ENCODE data around the gene WDCP.
A peak's percentile ranks its signal among the peaks of the same experiment; 100 is the strongest.
"Not testable (repeated sequence)": the region's sequence is repeated elsewhere in the genome, so short reads cannot be mapped to it uniquely, and the experiment has no call there.

WDCP gene, protein sequence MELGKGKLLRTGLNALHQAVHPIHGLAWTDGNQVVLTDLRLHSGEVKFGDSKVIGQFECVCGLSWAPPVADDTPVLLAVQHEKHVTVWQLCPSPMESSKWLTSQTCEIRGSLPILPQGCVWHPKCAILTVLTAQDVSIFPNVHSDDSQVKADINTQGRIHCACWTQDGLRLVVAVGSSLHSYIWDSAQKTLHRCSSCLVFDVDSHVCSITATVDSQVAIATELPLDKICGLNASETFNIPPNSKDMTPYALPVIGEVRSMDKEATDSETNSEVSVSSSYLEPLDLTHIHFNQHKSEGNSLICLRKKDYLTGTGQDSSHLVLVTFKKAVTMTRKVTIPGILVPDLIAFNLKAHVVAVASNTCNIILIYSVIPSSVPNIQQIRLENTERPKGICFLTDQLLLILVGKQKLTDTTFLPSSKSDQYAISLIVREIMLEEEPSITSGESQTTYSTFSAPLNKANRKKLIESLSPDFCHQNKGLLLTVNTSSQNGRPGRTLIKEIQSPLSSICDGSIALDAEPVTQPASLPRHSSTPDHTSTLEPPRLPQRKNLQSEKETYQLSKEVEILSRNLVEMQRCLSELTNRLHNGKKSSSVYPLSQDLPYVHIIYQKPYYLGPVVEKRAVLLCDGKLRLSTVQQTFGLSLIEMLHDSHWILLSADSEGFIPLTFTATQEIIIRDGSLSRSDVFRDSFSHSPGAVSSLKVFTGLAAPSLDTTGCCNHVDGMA

DNA sequence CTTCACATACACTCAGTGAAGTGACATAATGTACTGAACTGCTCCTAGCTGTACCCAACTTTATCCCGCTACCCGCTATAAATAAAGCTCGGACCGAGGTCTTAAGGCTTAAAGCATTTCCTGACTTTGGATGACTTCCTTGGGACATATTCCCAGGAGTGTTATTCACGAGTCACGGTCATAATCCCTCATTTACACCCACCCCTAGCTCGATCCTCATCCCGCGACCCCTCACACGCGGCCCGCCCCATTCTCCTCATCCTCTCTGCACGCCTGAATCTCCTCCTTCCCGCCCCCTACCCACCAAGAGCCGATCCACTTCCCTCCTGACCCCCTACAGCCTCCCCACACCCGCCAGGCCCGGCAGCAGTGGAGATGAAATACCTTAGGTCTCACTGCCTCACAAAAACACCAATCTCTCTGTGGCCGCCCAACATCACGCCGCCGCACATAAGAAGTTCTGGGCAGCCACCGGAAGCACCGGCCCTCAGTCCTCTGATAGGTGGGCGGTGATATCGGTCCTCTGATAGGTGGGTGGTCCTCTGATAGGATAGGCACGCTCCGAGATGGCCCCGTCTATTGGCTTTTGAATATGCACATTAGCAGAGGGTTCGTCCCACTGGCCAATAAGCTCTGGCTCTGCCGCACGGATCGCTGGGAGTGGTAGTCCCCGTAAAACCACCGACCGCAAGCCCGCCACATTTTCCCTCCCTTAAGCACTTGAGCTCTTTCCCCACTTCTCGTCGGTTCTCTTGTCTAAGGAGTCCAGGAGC, at the start of gene WDCP:
WDCP (minus strand) TSS at position 462 of the 773 bp plus-strand sequence. CDS start 7,897 bp downstream, outside the sequence.
- FAIRE-seq = peak; percentile 98

DNA sequence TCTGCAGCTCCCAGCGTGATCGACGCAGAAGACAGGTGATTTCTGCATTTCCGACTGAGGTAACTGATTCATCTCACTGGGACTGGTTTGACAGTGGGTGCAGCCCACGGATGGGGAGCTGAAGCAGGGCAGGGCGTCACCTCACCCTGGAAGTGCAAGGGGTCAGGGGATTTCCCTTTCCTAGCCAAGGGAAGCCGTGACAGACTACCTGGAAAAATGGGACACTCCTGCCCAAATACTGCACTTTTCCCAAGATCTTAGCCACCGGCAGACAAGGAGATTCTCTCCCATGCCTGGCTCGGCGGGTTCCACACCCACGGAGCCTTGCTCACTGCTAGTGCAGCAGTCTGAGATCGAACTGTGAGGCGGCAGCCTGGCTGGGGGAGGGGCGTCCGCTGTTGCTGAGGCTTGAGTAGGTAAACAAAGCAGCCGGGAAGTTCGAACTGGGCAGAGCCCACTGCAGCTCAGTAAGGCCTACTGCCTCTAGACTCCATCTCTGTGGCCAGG, 48.0 kb upstream of the WDCP start:
- FAIRE-seq = not testable (repeated sequence)

DNA sequence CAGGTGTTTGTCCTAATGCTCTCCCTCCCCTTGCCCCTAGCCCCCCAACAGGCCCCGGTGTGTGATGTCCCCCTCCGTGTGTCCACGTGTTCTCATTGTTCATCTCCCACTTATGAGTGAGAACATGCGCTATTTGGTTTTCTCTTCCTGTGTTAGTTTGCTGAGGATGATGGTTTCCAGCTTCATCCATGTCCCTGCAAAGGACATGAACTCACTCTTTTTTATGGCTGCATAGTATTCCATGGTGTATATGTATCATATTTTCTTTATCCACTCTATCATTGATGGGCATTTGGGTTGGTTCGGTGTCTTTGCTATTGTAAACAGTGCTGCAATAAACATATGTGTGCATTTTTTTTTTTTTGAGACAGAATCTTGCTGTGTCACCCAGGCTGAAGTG, 46.1 kb upstream of the WDCP start:
- not testable (repeated sequence) for FAIRE-seq

DNA sequence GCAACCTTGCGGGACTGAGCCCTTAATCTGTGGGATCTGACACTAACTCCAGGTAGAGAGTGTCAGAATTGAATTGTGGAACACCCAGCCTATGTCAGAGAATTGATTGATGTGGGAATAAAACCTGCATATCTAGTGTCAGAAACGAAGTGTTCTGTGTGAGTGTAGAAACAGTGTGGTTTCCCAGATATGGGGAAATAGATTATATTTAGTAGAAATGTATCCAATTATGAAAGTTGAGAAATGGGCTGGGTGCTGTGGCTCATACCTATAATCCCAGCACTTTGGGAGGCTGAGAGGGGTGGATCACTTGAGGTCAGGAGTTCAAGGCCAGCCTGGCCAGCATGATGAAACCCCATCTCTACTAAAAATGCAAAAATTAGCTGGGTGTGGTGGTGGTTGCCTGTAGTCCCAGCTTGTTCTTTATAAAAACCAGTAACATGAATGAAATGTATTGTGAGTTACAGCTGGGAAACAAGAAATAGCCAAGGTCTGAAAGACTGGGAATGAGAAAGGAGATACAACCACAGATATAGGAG, 41.7 kb upstream of the WDCP start:
- no peak for FAIRE-seq

DNA sequence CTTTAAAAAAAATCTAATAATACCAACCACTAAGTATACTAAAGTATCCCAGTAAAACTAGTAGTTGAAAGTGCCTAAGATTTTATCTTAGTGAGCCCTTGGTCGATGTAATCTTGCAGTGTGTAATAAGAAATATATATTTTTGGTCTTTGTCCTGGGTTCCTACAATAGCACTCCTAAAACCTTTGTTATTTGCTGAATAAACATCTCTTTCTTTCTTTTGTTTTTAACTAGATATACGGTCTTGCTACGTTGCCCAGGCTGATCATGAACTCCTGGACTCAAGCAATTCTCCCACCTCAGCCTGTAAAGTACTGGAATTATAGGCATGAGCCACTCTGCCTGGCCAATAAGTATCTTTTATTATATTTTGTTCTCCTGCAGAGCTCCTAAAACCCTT, 39.8 kb upstream of the WDCP start:
- FAIRE-seq = no peak

DNA sequence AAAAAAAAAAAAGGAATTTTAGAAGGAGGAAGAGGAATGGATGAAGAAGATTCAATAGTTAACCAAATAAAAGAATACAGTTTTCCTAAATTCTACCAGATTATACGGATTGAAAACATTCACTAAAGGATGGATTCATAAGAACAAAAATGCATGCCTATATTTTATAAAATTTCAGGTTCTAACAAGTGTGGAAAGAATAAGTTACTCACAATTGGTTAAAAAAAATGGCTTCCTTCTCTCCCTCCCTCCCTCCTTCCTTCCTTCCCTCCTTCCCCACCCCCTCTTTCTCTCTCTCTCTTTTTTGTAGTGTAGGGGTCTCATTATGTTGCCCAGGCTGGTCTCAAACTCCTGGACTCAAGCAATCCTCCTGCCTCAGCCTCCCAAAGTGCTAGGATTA, 39.0 kb upstream of the WDCP start:
- no peak for FAIRE-seq

DNA sequence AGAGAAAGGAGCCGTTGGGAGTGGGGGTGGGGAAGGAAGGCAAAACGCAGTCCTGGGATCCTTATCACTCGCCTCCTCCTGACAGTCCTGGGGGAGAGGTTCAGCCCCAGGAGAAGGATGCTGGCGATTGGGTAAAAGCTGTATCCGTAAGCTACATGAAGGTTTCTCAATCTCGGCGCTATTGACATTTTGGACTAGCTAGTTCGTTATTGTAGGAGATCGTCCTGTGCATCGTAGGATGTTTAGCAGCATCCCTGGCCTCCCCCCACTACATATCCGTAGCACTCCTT, 38.0 kb upstream of the WDCP start:
- no peak for FAIRE-seq

DNA sequence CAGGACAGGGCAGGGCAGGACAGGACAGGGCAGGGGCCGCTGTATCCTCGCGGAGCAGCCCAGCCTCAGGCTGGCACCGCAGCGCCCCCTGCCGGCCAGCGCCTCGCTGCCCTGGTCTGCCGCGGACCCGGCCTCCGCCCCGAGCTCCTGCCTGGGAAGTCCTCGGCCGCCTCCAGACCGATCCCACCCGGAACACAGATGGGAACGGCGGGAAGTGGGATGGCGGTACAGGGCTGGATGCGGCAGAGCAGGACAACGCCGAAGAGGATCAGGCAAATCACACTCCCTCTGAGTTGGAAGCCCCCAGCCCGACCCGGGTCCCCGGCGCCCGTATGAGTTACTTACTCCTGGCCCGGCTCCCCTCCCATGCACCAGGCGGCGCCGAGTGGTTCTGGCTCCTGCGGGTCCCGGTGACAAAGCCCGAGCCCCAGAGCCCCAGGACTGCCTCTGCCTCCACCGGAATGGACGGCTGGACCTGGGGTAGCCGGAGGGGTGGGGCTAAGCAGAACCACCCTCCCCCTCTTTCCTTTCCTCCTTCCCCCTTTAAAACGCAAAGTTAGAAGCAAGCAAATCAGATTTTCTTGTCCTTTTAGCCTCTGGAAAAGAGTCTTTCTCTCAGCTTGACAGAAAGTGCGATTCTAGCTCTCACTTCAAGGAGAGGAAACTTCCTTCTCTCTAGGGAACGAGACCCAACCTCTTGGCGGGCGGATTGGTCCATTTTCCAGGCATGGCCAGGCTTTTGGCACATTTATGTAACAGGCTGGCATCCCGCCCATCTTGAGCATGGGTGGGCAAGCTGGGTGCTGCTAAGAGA, 37.4 kb upstream of the WDCP start, which contains the start of gene TP53I3:
TP53I3 (minus strand) TSS at position 449 of the 814 bp plus-strand sequence. CDS start 508 bp downstream, outside the sequence.
- peak; percentile 80 for FAIRE-seq

DNA sequence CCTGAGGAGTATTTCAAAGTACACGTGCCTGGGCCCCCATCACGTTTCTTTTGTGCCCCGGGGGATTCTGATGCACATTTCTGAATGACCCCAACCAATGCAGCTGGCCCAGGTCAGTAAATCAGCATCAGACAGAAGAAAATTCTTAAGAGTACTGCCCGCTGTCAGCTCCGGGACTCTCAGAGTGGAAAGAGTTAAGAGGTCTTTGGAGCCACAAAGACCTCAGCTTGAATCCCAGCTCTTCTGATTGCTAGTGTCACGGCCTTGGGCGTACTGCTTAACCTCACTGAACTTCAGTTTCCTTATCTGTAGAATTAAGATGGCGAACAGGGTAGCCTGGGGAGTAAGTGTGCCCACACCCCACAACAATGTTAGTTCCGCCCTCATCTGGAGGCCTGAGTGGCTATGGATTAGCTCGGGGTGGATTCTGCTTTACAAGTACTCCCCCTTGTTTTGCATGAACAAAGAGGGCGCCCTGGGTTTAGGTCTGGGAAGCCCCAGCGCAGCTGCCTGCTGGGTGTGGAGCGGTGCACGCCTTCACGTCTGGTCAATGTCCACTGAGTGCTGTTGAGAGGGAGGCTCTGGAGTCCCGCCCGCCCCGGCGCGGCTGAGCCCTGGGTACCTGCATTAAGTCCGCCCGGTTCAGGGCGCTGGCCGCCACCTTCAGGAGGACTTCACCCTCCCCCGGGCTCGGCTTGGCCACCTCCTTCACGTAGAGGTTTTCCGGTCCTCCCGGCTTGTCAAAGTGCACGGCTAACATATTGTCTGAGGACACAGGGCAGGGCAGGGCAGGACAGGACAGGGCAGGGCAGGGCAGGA, 36.6 kb upstream of the WDCP start:
- peak; percentile 44 for FAIRE-seq

DNA sequence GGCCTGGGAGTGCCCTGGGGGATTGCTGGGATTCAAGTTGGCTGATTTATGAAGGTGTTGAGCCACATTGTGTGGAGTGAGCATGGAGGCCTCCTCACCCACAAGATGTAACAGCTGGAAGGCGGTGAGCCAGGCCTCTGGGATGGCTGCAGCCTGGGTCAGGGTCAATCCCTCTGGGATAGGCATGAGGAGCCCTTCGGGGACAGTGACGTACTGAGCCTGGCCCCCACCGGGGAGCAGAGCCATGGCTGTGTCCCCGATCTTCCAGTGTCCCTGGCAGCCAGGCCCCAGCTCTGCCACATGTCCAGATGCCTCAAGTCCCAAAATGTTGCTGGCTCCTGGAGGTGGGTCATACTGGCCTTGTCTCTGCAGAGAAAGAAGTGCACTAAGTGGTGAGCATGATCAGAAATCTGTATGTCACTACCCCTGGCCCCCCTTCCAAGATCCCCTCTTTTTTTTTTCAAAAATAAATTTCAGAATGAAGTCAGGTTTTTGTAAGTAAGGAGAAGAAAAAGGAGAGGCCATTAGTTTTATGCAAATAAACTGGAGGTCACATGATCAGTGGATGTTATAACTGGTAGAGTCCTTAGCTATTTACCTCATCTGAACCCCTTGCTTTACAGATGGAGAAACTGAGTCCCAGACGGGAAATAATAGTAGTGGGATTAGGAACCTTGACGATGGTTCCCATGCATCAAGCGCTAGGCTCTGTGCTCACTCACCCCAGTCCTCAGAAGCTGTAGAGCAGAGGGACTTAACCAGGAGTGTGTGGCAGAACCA, 35.8 kb upstream of the WDCP start:
- FAIRE-seq = no peak

DNA sequence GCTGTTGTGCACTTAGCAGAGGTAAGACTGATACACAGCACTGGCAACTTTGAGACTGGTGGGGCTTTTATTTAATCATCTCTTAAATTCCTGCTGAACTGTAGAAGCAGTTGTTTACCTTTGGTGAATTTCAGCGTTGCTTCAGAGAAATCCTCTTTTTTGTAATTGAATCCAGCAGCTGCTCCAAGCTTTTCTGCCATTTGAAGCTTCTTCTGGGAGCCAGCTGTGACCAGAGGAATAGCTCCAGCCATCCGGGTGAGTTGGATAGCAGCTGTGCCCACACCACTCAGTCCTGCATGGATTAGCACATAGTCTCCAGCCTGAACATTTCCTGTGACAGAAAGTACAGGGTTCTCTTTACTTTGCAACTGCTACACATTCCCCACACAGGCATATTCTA, 33.5 kb upstream of the WDCP start:
- no peak for FAIRE-seq

DNA sequence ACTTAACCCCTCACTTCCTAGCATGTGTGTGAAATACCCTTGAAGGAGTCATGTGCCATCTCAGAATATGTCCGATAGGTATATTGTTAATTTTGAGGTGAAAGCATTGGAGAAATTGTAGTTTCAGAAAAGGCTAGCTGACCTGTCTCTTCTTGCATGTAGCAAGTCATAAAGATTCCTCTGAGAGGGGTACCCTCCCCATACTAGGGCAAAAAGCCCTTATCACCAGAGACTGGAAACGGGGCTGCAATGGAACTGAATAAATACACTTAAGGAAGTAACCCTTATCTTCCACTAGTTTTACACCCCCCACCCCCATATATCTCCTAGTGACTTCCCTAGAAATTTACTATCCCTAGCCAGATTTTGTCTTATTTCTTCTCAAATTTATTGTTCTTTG, 30.7 kb upstream of the WDCP start:
- FAIRE-seq = no peak

DNA sequence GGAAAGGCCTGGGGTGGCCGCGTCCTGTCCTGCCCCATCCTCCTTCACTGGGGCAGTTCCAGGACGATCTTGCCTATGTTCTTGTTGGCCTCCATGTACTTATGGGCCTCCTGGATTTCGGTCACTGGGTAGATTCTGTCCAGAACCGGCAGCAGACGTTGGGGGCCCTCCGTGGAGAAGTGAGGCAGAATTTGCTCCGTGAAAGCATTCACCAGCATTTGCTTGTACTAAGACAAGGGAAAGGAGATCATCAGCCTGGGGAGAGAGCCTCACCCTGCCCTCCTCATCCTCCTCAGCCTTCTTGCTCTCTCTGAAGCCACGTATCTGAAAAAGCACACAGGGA, 30.3 kb upstream of the WDCP start:
- FAIRE-seq = no peak

DNA sequence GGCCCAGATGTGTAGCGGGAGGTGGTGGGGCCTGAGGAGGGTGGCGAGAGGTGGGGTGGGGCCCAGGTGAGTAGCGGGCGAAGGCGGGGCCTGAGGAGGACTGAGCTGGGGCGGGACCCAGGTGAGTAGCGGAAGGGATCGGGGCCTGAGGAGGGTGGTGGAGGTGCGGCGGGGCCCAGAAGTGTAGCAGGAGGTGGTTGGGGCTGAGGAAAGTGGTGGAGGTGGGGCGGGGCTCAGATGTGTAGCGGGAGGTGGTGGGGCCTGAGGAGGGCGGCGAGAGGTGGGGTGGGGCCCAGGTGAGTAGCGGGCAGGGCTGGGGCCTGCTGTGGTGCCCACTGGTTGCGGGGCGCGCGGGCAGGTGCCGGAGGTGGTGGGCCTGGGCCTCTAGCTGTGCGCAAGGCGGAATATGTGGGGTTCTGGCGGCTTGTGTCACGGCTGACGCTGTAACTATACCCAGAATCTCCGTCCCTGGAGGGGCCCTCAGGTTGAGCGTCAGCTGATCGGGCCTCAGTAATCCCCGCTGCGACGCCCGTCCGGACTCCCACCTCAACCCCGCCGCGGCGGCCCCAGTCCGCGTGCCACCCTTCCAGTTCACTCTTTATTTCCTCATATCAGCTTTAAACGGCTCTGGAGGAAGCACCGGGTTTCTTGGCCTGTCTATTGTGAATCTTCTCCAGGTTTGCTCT, 29.8 kb upstream of the WDCP start:
- FAIRE-seq = no peak

DNA sequence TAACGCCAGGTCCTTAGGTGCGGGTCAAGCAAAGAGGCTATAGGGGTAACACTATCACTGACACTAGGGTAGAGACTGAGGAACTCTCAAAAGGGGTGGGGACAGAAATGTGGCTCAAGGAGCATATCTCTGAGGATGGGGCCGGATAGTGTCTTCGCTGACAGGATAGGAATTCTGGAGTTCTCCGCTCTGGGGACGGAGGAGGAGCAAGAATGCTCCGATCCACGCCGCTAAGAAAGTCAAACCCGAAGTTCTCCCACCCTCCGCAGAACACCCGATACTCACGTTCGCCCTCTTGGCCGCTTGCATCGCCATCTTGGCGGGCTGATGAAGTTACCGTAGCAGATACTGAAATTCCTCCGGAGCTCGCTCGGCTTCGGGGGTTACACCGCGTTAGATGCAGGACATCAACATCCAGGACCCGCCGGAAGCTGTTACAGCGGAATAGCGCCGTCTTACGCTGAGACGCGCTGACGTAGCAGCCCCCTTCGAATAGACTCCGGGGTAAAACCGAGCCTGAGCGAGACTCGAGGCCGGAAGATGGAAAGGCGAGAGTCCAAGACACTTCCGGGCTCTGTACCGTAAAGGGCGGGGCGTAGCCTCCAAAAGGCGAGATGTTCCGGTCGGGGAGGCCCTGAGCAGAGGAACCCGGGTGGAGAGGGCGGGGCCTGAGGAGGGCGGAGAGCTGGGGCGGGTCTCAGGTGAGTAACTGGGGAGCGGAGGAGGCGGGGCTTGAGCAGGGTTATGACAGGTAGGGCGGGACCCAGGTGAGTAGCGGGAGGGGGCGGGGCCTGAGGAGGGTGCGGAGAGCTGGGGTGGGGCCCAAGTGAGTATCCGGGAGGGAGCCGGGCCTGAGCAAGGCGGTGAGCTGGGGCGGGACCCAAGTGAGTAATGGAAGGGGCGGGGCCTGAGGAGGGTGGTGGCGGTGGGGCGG, 29.0 kb upstream of the WDCP start, which contains the start of gene SF3B6:
SF3B6 (minus strand) TSS at position 412 of the 934 bp plus-strand sequence; CDS start at position 315, 97 bp downstream.
- peak; percentile 95 for FAIRE-seq

DNA sequence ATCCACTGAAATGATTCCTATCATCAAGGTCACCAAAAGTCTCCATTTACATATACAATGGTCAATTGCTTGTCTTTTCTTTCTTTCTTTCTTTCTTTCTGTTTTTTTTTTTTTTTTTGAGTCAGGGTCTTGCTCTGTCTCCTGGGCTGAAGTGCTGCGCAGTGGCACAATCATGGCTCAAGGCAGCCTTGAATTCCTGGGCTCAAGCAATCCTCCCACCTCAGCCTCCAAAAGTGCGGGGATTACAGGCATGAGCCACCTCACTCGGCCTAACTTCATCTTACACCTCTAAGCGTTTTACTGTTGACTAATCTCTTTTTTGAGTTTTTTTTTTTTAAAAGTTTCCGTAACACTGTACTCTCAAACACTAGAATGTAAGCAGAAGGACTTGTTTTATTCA, 28.1 kb upstream of the WDCP start:
- no peak for FAIRE-seq

DNA sequence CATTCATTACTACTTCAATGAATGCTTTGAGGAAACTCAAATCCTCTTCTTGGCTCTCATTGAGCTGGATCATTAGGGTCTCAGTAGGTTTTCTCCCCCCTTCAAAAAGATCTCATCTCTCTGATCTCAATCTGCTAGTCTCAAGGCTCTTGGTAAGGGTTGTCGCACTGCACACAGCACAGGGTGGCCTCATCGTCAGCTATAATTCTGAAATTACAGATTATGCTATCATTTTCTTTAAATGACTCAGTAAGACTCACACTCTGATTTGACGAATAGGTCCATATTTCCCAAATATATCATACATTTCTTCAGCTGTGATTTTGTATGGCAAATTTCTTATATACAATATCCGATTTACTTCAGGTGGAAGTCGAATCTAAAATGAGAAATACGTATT, 26.6 kb upstream of the WDCP start:
- no peak for FAIRE-seq

DNA sequence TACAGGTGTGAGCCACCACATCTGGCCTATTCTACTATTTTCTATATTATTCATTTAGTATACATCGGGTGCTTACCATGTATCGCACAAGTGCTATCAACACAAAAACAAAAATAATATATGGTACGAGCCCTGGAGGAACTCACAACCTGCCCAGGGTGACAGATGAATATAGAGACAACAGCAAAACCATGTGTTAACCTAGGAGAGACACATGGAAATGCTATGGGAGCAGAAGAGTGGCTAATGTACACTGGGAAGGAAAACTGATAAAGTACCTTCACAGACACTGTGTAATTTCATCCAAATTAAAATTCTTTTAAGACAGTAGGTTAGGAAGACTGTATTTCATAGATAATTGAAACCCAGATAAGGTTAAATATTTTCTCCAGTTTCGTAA, 25.1 kb upstream of the WDCP start:
- no peak for FAIRE-seq

DNA sequence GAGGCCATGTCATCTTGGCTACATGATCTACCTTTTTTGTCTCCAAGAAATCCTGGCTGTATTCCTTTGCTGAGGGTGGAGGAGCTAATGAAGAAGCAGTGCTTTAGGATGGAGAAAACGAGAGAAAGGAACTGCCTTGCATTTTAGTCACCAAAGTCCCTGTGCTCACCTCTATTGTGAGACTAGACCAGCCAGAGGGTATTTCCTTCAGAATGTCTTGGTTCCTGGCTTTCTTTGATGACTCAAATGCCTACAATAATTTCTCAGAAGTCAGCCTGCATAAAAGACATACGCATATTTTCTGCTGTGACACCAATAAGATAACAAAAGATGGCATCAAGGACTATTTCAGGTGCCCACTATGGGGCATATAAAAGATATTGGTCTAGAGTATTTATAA, 18.1 kb upstream of the WDCP start:
- FAIRE-seq = no peak
